ENCODE results near the gene ANO4. TPM values are rescaled to one million over a fixed set of nuclear protein-coding genes. Genes with fewer than 3 reads are reported as not detected.

Gene ANO4
- total RNA-seq, 1 experiment from 2014 or later = 5.7 TPM

GRCh38 chr12:100953677-100954076 is 159.1 kb downstream of the ANO4 start:
- no peaks in the 10 kb centered on the region for H3K79me2 ChIP-seq (ENCODE audit: insufficient read depth, low read length)
- DNase-seq = peak; percentile 60
- H4K91ac ChIP-seq (ENCODE audit: insufficient read length, low read depth, low read length) = no peak overlapping the region
- no peaks in the 10 kb centered on the region for H4K20me1 ChIP-seq (ENCODE audit: control insufficient read depth, insufficient read depth, insufficient read length)
- H3K14ac ChIP-seq (ENCODE audit: insufficient read depth, low read length) = no peak overlapping the region
- H3K18ac ChIP-seq (ENCODE audit: insufficient read length, low read depth, low read length) = no peak overlapping the region
- no peaks in the 10 kb centered on the region for H3K27me3 ChIP-seq (ENCODE audit: insufficient read depth, low read length)
- Mint-ChIP-seq H3K9me3 (no peaks in the 10 kb centered on the region), H3K27me3 (ENCODE audit: low read depth) (no peaks in the 10 kb centered on the region; the same call in 1 of the 2 replicates), H3K27ac (peak overlapping the region; percentile 95 to 98 (median 97)), H3K4me1 (peaks cover 49 to 59% of the 10 kb centered on the region in 2 experiments), H3K36me3 (ENCODE audit: insufficient read depth in 1 of 3, low read depth in 3 of 3) (peaks cover 0 to 3% (median 0%) of the 10 kb centered on the region in 3 experiments; a peak in 1 of 7 replicates), H3K4me3 (peak overlapping the region; percentile 1 to 25; a peak in 2 of 5 replicates)
- no peaks in the 10 kb centered on the region for H3K79me1 ChIP-seq (ENCODE audit: insufficient read depth, low read depth, low read length, poor library complexity, severe bottlenecking)
- H2BK20ac ChIP-seq (ENCODE audit: low read depth, low read length, poor library complexity, severe bottlenecking) = no peak overlapping the region
- H2AK5ac ChIP-seq (ENCODE audit: insufficient read length, low read length) = no peak overlapping the region
- no peaks in the 10 kb centered on the region for H3K23me2 ChIP-seq (ENCODE audit: insufficient read length, low read depth, low read length, poor library complexity, severe bottlenecking)
- H2AFZ ChIP-seq (ENCODE audit: low read length) = no peak overlapping the region
- H3K23ac ChIP-seq (ENCODE audit: insufficient read length, low read depth, low read length) = no peak overlapping the region
- no peak overlapping the region for H4K8ac ChIP-seq (replicated peaks; ENCODE audit: insufficient read length, low read depth, low read length)
- TF ChIP-seq CTCF (conservative IDR thresholded peaks at IDR 0.05) = no peak
- H3T11ph ChIP-seq (ENCODE audit: low read length) = no peak overlapping the region
- no peak overlapping the region for H2BK120ac ChIP-seq (ENCODE audit: low read depth, low read length, poor library complexity, severe bottlenecking)
- no peak overlapping the region for H2BK15ac ChIP-seq (ENCODE audit: low read depth, low read length)
- no peak overlapping the region for H3K4me2 ChIP-seq (ENCODE audit: insufficient read depth, insufficient read length, low read length)
- no peak overlapping the region for H4K5ac ChIP-seq (ENCODE audit: insufficient read length, low read depth, low read length)
- H3K4me1 ChIP-seq (ENCODE audit: insufficient read depth, low read length) = peaks cover 16% of the 10 kb centered on the region
- no peaks in the 10 kb centered on the region for H3K9me3 ChIP-seq (ENCODE audit: control insufficient read depth, low read depth, low read length)
- WGBS (ENCODE audit: extremely low coverage, insufficient read length, low lambda C conversion rate) = no CpG with 5 or more reads among the region's 2 CpGs
- no peak overlapping the region for H3K56ac ChIP-seq (ENCODE audit: insufficient read length, low read depth, low read length)
- no peak overlapping the region for H3K4ac ChIP-seq (ENCODE audit: low read depth, low read length)
- no peak overlapping the region for H2BK5ac ChIP-seq (ENCODE audit: insufficient read length, low read length)
- H3K9ac ChIP-seq (ENCODE audit: extremely low read depth, insufficient read length, low read length) = no peak overlapping the region
- no peak overlapping the region for H2BK12ac ChIP-seq (ENCODE audit: insufficient read length, low read depth, low read length)
- H3K27ac ChIP-seq (ENCODE audit: insufficient read length, low read depth, low read length) = no peak overlapping the region
